ENCODE data around the gene CD164.

GRCh38 chr6:109377717-109378116 lies 4.5 kb downstream of the CD164 start:
- TF ChIP-seq, protein P1, sequence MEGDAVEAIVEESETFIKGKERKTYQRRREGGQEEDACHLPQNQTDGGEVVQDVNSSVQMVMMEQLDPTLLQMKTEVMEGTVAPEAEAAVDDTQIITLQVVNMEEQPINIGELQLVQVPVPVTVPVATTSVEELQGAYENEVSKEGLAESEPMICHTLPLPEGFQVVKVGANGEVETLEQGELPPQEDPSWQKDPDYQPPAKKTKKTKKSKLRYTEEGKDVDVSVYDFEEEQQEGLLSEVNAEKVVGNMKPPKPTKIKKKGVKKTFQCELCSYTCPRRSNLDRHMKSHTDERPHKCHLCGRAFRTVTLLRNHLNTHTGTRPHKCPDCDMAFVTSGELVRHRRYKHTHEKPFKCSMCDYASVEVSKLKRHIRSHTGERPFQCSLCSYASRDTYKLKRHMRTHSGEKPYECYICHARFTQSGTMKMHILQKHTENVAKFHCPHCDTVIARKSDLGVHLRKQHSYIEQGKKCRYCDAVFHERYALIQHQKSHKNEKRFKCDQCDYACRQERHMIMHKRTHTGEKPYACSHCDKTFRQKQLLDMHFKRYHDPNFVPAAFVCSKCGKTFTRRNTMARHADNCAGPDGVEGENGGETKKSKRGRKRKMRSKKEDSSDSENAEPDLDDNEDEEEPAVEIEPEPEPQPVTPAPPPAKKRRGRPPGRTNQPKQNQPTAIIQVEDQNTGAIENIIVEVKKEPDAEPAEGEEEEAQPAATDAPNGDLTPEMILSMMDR (IDR thresholded peaks at IDR 0.05; ENCODE audit: extremely low read depth in 1 of 2, insufficient read depth in 1 of 2, low read depth in 1 of 2, low read length in 2 of 2): no peak
- TF ChIP-seq JUN (IDR thresholded peaks at IDR 0.05; ENCODE audit: borderline replicate concordance, insufficient read depth, insufficient read length, low read depth): no peak
- no peak for TF ChIP-seq POLR2AphosphoS5 (IDR thresholded peaks at IDR 0.05; ENCODE audit: insufficient read depth, low read depth, low read length)
- no peak for TF ChIP-seq POLR2A (IDR thresholded peaks at IDR 0.05; ENCODE audit: low read depth, low read length)

Measured in endothelial cell of umbilical vein (primary cell).